Measurements from ENCODE around the gene TMPO. TPM values are rescaled to one million over a fixed set of nuclear protein-coding genes. Genes with fewer than 3 reads are reported as not detected.
"Not testable (repeated sequence)": the region's sequence is repeated elsewhere in the genome, so short reads cannot be mapped to it uniquely, and the experiment has no call there.

Gene TMPO
- total RNA-seq, 2 donors from 2014 or later, result 294 to 438 TPM

DNA sequence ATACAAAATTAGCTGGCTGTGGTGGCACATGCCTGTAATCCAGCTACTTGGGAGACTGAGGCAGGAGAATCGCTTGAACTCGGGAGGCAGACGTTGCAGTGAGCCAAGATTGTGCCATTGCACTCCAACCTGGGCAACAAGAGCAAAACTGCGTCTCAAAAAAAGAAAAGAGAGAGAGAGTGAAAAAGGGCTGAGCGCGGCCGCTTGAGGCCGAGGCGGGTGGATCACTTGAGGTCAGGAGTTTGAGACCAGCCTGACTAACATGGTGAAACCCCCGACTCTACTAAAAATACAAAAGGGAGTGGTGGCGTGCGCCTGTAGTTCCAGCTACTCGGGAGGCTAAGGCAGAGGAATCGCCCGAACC lies 14.1 kb upstream of the TMPO start:
- not testable (repeated sequence) for DNase-seq (ENCODE audit: low spot score in 2 of 2); H3K9me3 Mint-ChIP-seq; ATAC-seq; H3K36me3 Mint-ChIP-seq
- H3K27ac Mint-ChIP-seq, result peak overlapping the region in 1 of 2 donors; percentile 83

- DNase-seq (ENCODE audit: low spot score in 2 of 2) (peak; percentile 84 to 90), ATAC-seq (peak; percentile 64 to 79)
- Mint-ChIP-seq H3K27ac (peak overlapping the region; percentile 99 to 100), H3K9me3 (peaks cover 0 to 4% of the 10 kb centered on the region in 2 donors), H3K36me3 (peaks cover 4 to 5% of the 10 kb centered on the region in 2 donors)
Observed at GRCh38 chr12:98503342-98503591, 12.1 kb upstream of the TMPO start.

DNA sequence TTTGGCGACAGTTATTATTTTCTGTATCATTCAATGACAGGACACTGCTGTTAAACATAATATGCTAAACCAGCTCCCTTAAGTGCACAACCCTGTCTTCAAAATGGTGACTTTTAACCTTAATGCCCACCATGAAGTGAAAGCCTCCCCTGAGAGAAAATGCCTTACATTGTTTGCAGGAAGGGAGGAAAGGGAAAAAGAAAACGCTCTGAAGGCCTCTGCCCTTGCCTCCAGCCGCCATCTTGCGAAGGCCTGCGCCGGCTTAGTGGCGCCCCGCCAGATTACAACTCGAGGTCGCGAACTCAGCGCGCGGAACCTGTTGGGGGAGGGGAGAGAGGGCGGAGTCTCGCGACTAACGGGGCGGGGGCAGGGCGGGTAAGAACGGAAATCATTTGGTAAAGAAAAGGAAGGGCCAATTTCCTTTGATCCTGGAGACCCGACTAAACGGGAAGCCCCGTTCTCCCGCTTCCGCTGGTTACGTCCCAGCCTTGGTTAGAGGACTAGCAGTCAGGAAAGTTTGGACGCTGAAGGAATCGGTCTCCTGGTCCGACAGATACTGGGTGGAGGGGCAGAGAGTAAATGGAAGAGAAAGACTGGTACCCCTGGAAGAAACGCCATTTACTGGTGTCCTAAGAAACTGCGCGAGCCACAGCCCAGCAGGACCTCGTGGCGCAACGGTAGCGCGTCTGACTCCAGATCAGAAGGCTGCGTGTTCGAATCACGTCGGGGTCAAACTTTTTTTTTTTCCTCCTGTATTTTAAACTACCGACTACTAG lies 11.6 kb upstream of the TMPO start:
- Mint-ChIP-seq H3K9me3 (peaks cover 0 to 4% of the 10 kb centered on the region in 2 donors), H3K27ac (peak overlapping the region; percentile 99 to 100), H3K36me3 (peaks cover 4 to 5% of the 10 kb centered on the region in 2 donors)
- DNase-seq (ENCODE audit: low spot score in 2 of 2), result peak; percentile 92 to 96
- ATAC-seq, result peak; percentile 74 to 87

DNA sequence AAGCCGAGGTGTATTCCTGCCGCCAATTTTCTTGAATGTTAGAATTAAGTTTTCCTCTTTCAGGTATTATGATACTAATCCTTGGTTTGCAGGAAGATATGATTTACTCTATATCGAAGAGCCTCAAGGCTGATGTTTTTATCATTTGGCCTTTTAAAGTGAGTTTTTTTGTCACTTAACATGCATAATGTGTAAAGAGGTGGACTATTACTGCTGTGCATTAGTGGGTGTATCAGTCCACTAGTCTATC lies 11.1 kb upstream of the TMPO start:
- Mint-ChIP-seq H3K27ac (peak overlapping the region; percentile 99 to 100), H3K9me3 (peaks cover 0 to 4% of the 10 kb centered on the region in 2 donors), H3K36me3 (peaks cover 4 to 5% of the 10 kb centered on the region in 2 donors)
- DNase-seq (ENCODE audit: low spot score in 2 of 2) (no peak), ATAC-seq (peak in 1 of 2 donors; percentile 1)

GRCh38 chr12:98509063-98509462 lies 6.3 kb upstream of the TMPO start:
- DNase-seq (ENCODE audit: low spot score in 2 of 2) (no peak), ATAC-seq (no peak)
- Mint-ChIP-seq H3K9me3 (peaks cover 0 to 4% of the 10 kb centered on the region in 2 donors), H3K36me3 (peaks cover 15 to 16% of the 10 kb centered on the region in 2 donors), H3K27ac (no peak overlapping the region)

- H3K27ac Mint-ChIP-seq; DNase-seq (ENCODE audit: low spot score in 2 of 2); ATAC-seq; H3K9me3 Mint-ChIP-seq: not testable (repeated sequence)
- H3K36me3 Mint-ChIP-seq, result peaks cover 19 to 31% of the 10 kb centered on the region in 2 donors
Observed at GRCh38 chr12:98511806-98512205, 3.6 kb upstream of the TMPO start.

DNA sequence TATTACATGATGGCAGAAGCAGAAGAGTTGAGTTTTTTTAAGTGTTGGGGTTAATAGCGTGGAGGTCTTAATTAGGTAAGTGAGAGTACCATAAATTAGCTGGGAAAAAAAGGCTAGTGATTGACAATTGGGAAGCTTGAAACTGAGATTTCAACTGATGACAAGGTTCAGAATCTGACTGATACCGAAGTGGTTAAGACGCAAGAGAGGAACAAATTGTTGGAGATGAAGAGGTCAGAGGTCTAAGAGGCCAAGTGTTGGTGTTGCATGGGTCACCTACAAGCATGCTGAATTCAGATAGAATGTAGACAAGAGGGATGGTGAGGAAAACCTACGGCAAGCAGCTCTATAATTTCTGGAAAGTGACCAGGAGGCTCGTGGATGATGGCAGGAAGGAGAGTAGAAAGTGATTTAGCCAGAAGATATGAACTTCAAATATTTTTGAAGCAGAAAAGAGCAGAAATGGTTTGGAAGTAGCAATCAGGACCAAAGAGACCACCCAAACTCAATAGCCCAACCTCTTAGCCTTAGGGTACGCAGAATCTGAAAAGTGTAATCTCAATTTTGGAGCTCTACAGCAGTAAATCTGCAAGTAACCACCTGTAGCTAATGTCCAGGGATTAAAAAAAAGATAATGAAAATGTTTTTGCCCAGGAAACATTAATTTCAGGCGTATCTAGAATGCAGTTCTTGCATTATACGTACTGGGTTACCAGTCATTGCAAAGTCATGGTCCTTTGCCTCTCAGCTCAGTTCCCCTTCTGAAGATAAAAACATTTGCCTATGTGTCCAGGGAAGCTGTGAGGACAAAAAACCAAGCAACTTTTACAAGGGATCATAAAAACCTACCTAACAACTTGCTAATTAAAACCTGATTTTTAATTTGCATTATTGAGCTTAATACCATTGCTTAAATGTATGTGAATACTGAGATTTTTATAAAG lies 1.7 kb upstream of the TMPO start:
- H3K9me3 Mint-ChIP-seq, result no peaks in the 10 kb centered on the region
- ATAC-seq (no peak), DNase-seq (ENCODE audit: low spot score in 2 of 2) (no peak)
- H3K27ac Mint-ChIP-seq, result peak overlapping the region; percentile 95
- peaks cover 30 to 31% of the 10 kb centered on the region in 2 donors for H3K36me3 Mint-ChIP-seq

GRCh38 chr12:98514982-98515286 lies 456 bp upstream of the TMPO start:
- no peak for DNase-seq (ENCODE audit: low spot score in 2 of 2)
- Mint-ChIP-seq H3K36me3 (peaks cover 37% of the 10 kb centered on the region in 2 donors), H3K27ac (peak overlapping the region; percentile 95), H3K9me3 (no peaks in the 10 kb centered on the region)
- no peak for ATAC-seq

- H3K27ac Mint-ChIP-seq, result peak overlapping the region; percentile 95 to 99
- no peaks in the 10 kb centered on the region for H3K9me3 Mint-ChIP-seq
- ATAC-seq, result peak; percentile 78 to 79
- peaks cover 37 to 43% of the 10 kb centered on the region in 2 donors for H3K36me3 Mint-ChIP-seq
- peak; percentile 81 to 92 for DNase-seq (ENCODE audit: low spot score in 2 of 2)
Observed at GRCh38 chr12:98516111-98516873, 902 bp downstream of the TMPO start.

DNA sequence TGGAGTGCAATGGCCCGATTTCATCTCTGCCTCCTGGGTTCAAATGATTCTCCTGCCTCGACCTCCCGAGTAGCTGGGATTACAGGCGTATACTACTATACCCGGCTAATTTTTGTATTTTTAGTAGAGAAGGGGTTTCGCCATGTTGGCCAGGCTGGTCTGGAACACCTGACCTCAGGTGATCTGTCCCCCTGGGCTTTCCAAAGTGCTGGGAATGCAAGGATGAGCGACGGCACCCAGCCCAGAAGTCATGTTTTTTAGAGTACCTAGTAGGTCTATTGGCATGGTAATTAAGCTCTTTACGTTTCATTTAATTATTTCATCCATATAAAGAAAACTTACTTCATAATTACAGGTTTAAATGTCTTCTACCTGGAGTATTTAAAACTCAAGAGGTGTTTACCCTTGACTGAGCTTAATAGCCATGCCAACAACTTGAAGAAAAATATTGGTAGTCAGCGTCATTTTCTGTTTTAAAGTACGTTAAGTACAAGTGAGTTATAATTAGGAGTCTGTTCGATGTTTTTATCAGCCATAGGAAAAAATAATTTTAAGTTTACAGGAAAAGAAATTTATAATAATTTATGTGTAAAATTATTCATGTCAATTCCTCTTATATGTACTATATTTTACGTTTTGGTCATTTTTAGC lies 4.0 kb downstream of the TMPO start:
- Mint-ChIP-seq H3K36me3 (peaks cover 32 to 50% of the 10 kb centered on the region in 2 donors), H3K27ac (peak overlapping the region; percentile 63 to 99), H3K9me3 (no peaks in the 10 kb centered on the region)
- no peak for DNase-seq (ENCODE audit: low spot score in 2 of 2)
- ATAC-seq, result no peak

DNA sequence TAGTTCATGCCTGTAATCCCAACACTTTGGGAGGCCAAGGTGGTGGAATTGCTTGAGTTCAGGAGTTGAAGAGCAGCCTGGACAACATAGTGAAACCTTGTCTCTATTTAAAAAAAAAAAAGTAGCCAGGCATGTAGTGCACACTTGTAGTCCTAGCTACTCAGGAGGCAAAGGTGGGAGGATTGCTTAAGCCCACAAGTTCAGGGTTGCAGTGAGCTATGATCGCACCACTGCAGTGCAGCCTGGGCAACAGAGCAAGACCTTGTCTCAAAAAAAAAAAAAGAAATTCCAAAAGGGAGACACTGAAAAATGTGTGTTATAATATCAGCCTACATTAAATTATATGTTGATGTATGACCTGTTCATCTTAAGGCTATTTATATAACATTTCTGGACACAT lies 14.7 kb downstream of the TMPO start:
- no peak overlapping the region for H3K27ac Mint-ChIP-seq
- no peak for ATAC-seq
- peaks cover 4 to 16% of the 10 kb centered on the region in 2 donors for H3K36me3 Mint-ChIP-seq

DNA sequence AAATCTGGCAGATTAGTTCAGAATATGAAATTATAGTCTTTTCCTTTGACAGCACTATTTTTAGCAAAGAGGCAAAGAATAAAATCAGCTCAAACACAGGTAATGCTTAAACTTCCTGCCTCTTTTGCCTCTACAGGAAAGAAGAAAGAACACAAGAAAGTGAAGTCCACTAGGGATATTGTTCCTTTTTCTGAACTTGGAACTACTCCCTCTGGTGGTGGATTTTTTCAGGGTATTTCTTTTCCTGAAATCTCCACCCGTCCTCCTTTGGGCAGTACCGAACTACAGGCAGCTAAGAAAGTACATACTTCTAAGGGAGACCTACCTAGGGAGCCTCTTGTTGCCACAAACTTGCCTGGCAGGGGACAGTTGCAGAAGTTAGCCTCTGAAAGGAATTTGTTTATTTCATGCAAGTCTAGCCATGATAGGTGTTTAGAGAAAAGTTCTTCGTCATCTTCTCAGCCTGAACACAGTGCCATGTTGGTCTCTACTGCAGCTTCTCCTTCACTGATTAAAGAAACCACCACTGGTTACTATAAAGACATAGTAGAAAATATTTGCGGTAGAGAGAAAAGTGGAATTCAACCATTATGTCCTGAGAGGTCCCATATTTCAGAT lies 17.4 kb downstream of the TMPO start:
- Mint-ChIP-seq H3K9me3 (no peaks in the 10 kb centered on the region), H3K36me3 (peaks cover 12 to 15% of the 10 kb centered on the region in 2 donors), H3K27ac (no peak overlapping the region)
- ATAC-seq, result peak; percentile 26 to 45
- DNase-seq (ENCODE audit: low spot score in 2 of 2), result peak in 1 of 2 donors; percentile 31

More for the DNA sequence above, 14.7 kb downstream of the TMPO start:
- no peaks in the 10 kb centered on the region for H3K9me3 Mint-ChIP-seq
- no peak for DNase-seq (ENCODE audit: low spot score in 2 of 2)

DNA sequence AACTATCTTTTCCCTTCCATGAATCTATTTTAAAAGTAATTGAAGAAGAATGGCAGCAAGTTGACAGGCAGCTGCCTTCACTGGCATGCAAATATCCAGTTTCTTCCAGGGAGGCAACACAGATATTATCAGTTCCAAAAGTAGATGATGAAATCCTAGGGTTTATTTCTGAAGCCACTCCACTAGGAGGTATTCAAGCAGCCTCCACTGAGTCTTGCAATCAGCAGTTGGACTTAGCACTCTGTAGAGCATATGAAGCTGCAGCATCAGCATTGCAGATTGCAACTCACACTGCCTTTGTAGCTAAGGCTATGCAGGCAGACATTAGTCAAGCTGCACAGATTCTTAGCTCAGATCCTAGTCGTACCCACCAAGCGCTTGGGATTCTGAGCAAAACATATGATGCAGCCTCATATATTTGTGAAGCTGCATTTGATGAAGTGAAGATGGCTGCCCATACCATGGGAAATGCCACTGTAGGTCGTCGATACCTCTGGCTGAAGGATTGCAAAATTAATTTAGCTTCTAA lies 18.4 kb downstream of the TMPO start:
- no peak for ATAC-seq
- Mint-ChIP-seq H3K9me3 (no peaks in the 10 kb centered on the region), H3K36me3 (peaks cover 12 to 13% of the 10 kb centered on the region in 2 donors), H3K27ac (no peak overlapping the region)
- DNase-seq (ENCODE audit: low spot score in 2 of 2), result no peak

DNA sequence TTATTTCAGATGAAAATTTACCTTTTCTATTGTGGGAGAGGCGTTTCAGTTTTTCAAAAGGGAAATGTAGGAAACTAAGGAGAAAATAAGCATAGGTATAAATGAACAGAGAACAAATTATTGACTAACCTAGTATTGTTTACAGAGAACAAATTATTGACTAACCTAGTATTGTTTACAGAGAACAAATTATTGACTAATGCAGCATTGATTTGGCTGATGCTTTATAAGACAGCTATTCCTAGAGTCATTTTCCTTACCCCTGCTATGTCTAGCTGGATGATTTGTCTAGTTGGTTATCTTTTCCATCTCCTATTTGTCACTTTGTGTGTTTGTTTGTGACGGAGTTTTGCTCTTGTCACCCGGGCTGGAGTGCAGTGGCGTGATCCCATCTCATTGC lies 22.6 kb downstream of the TMPO start:
- Mint-ChIP-seq H3K36me3 (peaks cover 16 to 26% of the 10 kb centered on the region in 2 donors), H3K27ac (no peak overlapping the region), H3K9me3 (no peaks in the 10 kb centered on the region)
- DNase-seq (ENCODE audit: low spot score in 2 of 2), result no peak
- ATAC-seq, result no peak

DNA sequence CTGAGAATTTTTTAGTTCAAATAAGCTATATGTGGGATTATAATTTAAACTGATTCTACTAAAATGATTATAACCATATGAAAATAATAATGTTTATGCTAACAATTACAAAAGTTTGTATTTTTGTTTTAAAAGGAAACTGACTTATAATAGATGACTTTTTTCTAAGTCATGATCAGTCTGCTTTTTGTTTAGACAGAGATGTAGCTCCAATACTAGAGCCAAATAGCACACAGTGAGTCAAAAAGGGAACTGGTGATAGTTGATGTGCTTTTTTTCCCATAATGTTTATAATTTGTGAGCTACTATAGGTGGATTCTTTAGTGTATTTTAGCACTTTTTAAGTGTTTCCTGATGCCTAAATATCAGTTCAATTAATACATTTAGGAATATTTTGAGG lies 28.3 kb downstream of the TMPO start:
- DNase-seq (ENCODE audit: low spot score in 2 of 2), result no peak
- Mint-ChIP-seq H3K9me3 (no peaks in the 10 kb centered on the region), H3K27ac (no peak overlapping the region), H3K36me3 (peaks cover 12 to 31% of the 10 kb centered on the region in 2 donors)
- no peak for ATAC-seq

- Mint-ChIP-seq H3K36me3 (peaks cover 11 to 32% of the 10 kb centered on the region in 2 donors), H3K27ac (no peak overlapping the region)
- no peak for ATAC-seq
Observed at GRCh38 chr12:98544751-98545150, 29.4 kb downstream of the TMPO start.

More at GRCh38 chr12:98544751-98545150, 29.4 kb downstream of the TMPO start:
- no peak for DNase-seq (ENCODE audit: low spot score in 2 of 2)
- H3K9me3 Mint-ChIP-seq, result no peaks in the 10 kb centered on the region

Measured in activated naive CD4-positive, alpha-beta T cell treated with anti-CD3 and anti-CD28 coated beads, Interleukin-2, amount 50 U/mL, for 72 hours (primary cell).